Smooth muscle cell of the brain vasculature (primary cell): Measurements from ENCODE around the gene PEPD.

Source experiments
- DNase-seq: peaks from one replicate; pipeline ENCODE4 v3.0.0-alpha.2; 2012; ENCODE audit warnings: low read depth, low spot score

PEPD gene

GRCh38 chr19:33362508-33363228, 158.9 kb downstream of the PEPD start:
- no peak for DNase-seq

DNA sequence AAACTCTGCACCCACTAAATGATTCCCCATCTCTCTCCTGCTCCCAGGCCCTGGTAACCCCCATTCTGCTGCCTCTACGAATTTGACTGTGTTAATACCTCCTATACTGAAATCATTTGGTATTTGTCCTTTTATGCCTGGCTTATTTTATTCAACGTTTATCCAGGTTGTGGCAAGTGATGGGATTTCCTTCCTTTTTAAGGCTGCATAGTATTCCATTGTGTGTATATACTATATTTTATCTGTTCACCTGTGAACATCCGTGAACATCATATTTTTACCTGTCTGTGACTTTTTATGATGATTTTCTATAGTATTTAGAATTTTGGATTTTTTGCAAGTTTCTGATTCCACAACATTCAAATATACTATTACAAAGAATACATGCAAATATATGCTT, 162.0 kb downstream of the PEPD start:
- no peak for DNase-seq

- no peak for DNase-seq
These were observed 163.2 kb downstream of the PEPD start for GRCh38 chr19:33358408-33358807.

- DNase-seq: no peak
These were observed 164.0 kb downstream of the PEPD start for GRCh38 chr19:33357556-33357955.

DNA sequence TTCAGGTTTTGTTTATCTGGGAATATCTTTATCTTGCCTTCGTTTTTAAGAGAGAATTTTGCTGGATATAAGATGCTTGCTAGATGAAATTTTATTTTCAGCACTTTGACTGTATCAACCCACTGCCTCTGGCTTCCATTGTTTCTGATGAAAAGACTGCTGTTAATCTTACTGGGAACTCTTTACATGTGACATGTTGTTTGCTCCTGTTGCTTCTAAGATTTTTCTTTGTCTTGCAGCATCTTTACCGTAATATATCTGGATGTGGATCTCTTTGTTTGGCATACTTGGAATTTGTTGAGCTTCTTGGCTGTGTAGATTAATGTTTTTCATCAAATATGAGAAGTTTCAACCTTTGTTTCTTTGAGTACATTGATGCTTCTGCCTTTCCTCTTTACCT, 166.1 kb downstream of the PEPD start:
- DNase-seq: no peak

- DNase-seq: no peak
These were observed 170.9 kb downstream of the PEPD start for GRCh38 chr19:33350538-33351309.

GRCh38 chr19:33349319-33350289, 172.0 kb downstream of the PEPD start:
- DNase-seq: no peak

DNA sequence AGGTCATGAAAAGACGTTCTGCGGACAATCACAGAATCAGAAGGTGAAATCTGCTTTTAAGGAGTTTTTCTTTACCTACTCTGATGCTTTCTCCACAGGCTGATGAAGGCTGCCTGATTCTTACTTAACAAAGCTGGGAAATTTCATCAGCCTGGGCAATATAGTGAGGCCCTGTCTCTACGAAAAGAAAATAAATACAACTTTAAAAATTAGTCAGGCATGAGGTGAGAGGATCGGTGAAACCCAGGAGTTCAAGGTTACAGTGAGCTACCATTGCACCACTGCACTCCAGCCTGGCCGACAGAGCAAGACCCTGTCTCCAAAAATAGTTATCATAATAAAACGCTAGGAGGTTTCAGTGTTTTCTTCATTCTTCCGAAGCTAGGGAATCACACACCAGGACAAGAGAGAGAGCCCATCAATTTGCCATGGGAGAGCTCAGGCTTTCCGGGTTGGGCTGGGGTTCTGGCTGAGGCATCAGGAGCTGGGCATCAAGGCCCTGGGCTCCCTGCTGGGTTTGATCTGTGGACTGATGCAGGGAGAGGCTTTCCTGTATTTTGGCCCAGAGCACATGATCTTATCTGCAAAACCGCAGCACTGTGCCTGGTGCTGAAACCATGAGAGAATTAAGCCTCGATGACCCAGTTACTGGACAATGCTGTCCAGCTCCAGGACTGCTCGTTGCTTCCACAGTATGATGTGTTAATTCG, 173.1 kb downstream of the PEPD start:
- DNase-seq: no peak

DNA sequence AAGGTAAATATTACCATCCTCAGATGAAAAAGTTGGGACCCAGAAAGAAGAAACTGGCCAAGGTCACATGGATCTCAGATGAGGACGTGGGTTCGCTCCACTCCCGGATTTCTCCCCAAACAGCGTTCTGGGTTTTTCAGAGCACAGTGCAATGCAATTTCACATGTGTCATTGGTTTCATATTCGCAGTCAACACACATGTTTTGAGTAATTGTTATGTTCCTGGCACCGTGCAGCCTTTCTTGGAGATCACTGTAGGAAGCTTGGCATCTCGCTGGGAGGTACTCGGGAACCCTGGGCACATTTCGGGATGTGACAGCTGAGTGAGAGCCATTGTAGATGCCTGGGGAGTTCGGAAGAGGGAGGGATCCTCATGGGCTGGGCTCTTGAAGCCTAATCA, 174.3 kb downstream of the PEPD start:
- DNase-seq: no peak

GRCh38 chr19:33346665-33347064, 174.9 kb downstream of the PEPD start:
- no peak for DNase-seq

DNA sequence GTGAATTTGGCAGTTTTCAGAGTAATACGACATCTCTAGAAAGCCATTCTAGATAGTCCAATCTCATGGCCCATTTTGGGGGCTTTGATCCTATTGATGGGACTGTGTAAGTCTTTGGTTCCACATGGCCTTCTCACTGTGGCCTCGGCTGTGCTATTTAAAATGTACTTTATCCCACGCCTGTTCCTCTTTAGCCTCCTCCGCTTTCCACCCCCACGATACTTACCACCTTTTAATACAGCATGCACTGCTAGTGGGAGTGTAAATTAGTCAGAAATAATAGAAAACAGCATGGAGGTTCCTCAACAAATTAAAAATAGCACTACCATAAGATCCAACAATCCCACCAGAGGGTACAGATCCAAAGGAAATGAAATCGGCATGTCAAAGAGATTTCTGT, 176.4 kb downstream of the PEPD start:
- DNase-seq: no peak

- no peak for DNase-seq
These were observed 177.0 kb downstream of the PEPD start for GRCh38 chr19:33344573-33344925.

DNA sequence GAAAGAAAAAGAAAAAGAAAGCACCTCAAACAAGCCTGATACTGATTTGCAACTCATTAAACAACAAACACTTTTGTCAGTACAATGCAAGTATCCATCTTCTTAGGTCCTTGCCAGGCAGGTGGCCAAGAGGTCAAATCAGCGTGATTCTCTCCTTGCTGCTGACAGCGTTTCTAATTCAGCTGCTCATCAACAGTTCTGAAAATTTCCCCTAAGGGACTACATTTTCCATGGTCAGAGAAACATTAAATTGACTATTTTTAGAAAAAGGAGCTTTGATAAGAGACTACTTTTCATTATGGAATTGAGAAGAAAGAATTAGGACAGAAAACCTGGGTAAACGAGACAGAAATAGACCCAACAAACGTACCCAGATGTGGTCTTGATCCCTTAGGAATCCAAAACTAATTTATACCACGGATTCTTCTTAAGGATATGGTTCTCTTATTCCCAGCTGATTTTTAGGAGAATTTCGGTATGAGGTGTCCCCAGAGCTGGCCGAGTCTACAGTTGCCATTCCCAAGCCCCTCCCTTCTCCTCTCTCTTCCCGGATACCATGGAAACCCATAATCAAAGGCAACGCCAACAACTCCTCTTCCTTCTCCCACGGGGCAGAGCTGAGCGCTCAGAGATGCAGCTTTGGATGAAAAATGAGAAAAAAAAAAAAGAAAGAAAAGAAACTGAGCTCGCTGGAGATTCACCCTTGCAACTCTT, 177.6 kb downstream of the PEPD start:
- no peak for DNase-seq

GRCh38 chr19:33343301-33343700, 178.3 kb downstream of the PEPD start:
- no peak for DNase-seq

DNA sequence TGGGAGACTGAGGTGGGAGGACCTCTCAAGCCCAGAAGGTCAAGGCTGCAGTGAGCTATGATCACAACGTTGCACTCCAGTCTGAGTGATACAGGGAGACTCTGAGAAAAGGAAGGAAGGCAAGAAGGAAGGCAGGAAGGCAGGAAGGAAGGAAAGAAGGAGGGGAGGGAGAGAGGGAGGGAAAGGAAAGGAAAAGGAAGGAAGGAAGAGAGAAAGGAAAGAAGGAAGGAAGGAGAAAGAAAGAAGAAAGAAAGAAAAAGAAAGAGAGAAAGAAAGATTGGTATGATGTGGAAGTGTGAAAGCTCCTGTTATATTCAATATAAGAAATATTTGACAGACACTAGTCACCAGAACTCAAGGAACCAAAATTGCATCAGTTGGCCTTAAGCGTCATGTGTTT, 180.6 kb downstream of the PEPD start:
- no peak for DNase-seq

DNA sequence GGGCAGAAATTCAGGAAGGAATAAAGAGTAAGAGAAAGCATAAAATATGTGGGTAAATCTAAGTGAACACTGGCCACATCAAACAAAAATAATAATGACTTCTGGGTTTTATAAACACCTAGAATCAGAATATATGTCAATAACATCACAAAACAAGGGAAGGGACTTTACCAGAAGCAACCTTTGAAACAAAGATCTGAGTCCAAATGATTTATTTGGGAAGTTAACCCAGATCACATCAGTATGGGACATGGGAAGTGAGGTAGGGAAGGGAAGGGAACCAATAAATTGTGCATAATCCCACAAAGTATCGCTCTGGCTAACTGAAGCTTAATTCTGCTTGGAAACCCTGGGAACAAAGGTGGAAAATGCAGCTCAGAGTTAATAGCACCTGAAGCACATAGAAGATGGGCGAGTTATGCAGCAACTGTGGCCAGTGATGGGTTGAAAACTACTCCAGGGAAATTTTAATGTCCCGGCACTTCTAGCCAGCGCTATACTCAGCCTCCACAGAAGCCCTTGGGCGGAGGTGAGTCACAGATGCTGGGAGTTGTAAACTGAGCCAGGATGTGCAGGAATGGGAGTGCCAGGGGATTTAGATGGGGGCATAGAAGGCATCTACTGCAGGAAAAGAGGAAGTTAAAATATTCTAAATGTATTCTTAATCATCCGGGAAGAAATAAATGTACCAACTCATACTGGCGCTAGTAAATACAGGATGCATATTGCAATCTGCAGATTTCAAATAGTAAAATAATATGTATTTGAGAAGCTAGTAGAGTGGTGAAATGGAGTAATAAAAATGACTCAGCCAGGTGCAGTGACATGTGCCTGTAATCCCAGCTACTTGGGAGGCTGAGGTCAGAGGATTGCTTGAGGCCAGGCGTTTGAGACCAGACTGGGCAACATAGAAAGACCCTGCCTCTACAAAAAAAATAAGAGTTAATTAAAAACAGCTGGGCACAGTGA, 182.3 kb downstream of the PEPD start:
- DNase-seq: no peak
